K562 (cell line): ENCODE results near the gene HLA-DOA. TPM values are rescaled to one million over a fixed set of nuclear protein-coding genes. Genes with fewer than 3 reads are reported as not detected.

Experiments
- DMBX1 ChIP-seq: fragments of 250-450 bp; sonication (Bioruptor Pico); IDR thresholded peaks from 2 replicates; pipeline ENCODE4 v1.8.0; 2022; ENCODE audit warnings: inconsistent platforms, mild to moderate bottlenecking, moderate library complexity, borderline replicate concordance
- EWSR1 ChIP-seq: fragments of 450-650 bp; IDR thresholded peaks from 2 replicates; pipeline ENCODE4 v1.6.1; 2018; ENCODE audit warnings: borderline replicate concordance, mild to moderate bottlenecking, low read depth, moderate library complexity; ENCODE audit not compliant: partially characterized antibody
- HIVEP1 ChIP-seq: fragments of 250-450 bp; sonication (Bioruptor Pico); IDR thresholded peaks from 2 replicates; pipeline ENCODE4 v1.4.0; 2020; ENCODE audit warnings: mild to moderate bottlenecking
- MECOM ChIP-seq: fragments of 250-450 bp; sonication (Bioruptor Pico); IDR thresholded peaks from 2 replicates; pipeline ENCODE4 v1.8.0; 2022; ENCODE audit warnings: inconsistent platforms
- MYBL2 ChIP-seq, 2 experiments: fragments of 450-650 bp in 1 of 2; sonication (generic) in 1 of 2; formaldehyde crosslinking in 1 of 2; IDR thresholded peaks; 2 replicates each; pipeline versions ENCODE4 v1.6.1 to v1.8.1; 2017 to 2022; ENCODE audit warnings: borderline replicate concordance in 1 of 2, inconsistent platforms in 1 of 2, low read depth in 1 of 2, mild to moderate bottlenecking in 1 of 2, missing genetic modification reagents in 1 of 2, moderate library complexity in 1 of 2
- NFRKB ChIP-seq: fragments of 450-650 bp; IDR thresholded peaks from 2 replicates; pipeline ENCODE4 v1.6.1; 2016; ENCODE audit warnings: low read depth
- PBX2 ChIP-seq, 2 experiments: IDR thresholded peaks in 1 of 2; conservative IDR thresholded peaks in 1 of 2; 2 replicates each; pipeline ENCODE4 v1.6.1; 2016; ENCODE audit warnings: low read depth in 2 of 2, mild to moderate bottlenecking in 1 of 2, missing compliant biosample characterization in 1 of 2, missing genetic modification characterization in 1 of 2, moderate library complexity in 1 of 2
- RBM14 ChIP-seq: fragments of 200-400 bp; formaldehyde crosslinking; IDR thresholded peaks from 2 replicates; pipeline ENCODE4 v1.6.1; 2018; ENCODE audit warnings: low read depth, mild to moderate bottlenecking, low read length, moderate library complexity, borderline replicate concordance; ENCODE audit not compliant: insufficient read depth
- SAFB ChIP-seq: fragments of 200-400 bp; formaldehyde crosslinking; IDR thresholded peaks from 2 replicates; pipeline ENCODE4 v1.6.1; 2017; ENCODE audit warnings: low read depth, low read length, borderline replicate concordance
- SIN3A ChIP-seq, 2 experiments: fragments of 150-350 bp in 1 of 2; IDR thresholded peaks; 2 replicates each; pipeline ENCODE4 v1.6.1; 2011 to 2016; ENCODE audit warnings: borderline replicate concordance in 2 of 2, low read depth in 2 of 2, low read length in 2 of 2, mild to moderate bottlenecking in 2 of 2, moderate library complexity in 2 of 2; ENCODE audit not compliant: control insufficient read depth in 1 of 2
- polyA plus RNA-seq, 8 experiments: library from polyadenylated mRNA; depleted of rRNA in 4 of 8; stranded (reverse) in 5 of 8; unstranded in 3 of 8; fragments of >200 nt; fragmentation: Nextera tagmentation in 2 of 8; fragmentation: Illumina TruSeq in 1 of 8; extraction: Ambion mirVana in 2 of 8; extraction: Trizol in 1 of 8; gene quantifications; 2 replicates each; pipeline versions ENCODE4 v1.2.1 to v1.2.3, GENCODE V29; 2011 to 2014; ENCODE audit warnings: inconsistent platforms in 1 of 8, missing spikeins in 1 of 8
- total RNA-seq, 7 experiments: library from RNA; depleted of rRNA in 6 of 7; stranded (reverse); fragments of >200 nt in 6 of 7; fragmentation: Illumina TruSeq in 2 of 7; extraction: Trizol in 2 of 7; gene quantifications; 2 replicates each; pipeline versions ENCODE4 v1.2.1 to v1.2.3, GENCODE V29; 2011 to 2021; ENCODE audit warnings: low replicate concordance in 1 of 7
- TF ChIP-seq, protein P1 (sequence below): fragments of 450-650 bp; formaldehyde crosslinking; IDR thresholded peaks from 2 replicates; pipeline ENCODE4 v1.4.0; 2022; ENCODE audit warnings: missing genetic modification characterization
- TF ChIP-seq, protein P2 (sequence below), 3 experiments: fragments of 200-800 bp in 1 of 3; fragments of 250-450 bp in 1 of 3; fragments of 450-650 bp in 1 of 3; sonication (Bioruptor Pico) in 1 of 3; sonication (Bioruptor generic) in 1 of 3; formaldehyde crosslinking in 1 of 3; IDR thresholded peaks; 2 replicates each; pipeline versions ENCODE4 v1.6.1 to v1.8.0; 2016 to 2022; ENCODE audit warnings: mild to moderate bottlenecking in 2 of 3, missing genetic modification characterization in 2 of 3, missing compliant biosample characterization in 1 of 3, moderate library complexity in 1 of 3
- TF ChIP-seq, protein P3 (sequence below): sonication (generic); formaldehyde crosslinking; IDR thresholded peaks from 2 replicates; pipeline ENCODE4 v1.9.0; 2022; ENCODE audit warnings: mild to moderate bottlenecking, missing genetic modification reagents

Gene HLA-DOA
- total and polyA plus RNA-seq, 9 of the 15 experiments (the other 6 are each of a cell fraction or from before 2014, with no cell fraction given) = 0.07 TPM; not detected in 8

- TF ChIP-seq, protein P1, sequence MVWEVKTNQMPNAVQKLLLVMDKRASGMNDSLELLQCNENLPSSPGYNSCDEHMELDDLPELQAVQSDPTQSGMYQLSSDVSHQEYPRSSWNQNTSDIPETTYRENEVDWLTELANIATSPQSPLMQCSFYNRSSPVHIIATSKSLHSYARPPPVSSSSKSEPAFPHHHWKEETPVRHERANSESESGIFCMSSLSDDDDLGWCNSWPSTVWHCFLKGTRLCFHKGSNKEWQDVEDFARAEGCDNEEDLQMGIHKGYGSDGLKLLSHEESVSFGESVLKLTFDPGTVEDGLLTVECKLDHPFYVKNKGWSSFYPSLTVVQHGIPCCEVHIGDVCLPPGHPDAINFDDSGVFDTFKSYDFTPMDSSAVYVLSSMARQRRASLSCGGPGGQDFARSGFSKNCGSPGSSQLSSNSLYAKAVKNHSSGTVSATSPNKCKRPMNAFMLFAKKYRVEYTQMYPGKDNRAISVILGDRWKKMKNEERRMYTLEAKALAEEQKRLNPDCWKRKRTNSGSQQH (CRISPR knock-in tag) = no peak
- TF ChIP-seq EWSR1 = no peak
- TF ChIP-seq, protein P2, sequence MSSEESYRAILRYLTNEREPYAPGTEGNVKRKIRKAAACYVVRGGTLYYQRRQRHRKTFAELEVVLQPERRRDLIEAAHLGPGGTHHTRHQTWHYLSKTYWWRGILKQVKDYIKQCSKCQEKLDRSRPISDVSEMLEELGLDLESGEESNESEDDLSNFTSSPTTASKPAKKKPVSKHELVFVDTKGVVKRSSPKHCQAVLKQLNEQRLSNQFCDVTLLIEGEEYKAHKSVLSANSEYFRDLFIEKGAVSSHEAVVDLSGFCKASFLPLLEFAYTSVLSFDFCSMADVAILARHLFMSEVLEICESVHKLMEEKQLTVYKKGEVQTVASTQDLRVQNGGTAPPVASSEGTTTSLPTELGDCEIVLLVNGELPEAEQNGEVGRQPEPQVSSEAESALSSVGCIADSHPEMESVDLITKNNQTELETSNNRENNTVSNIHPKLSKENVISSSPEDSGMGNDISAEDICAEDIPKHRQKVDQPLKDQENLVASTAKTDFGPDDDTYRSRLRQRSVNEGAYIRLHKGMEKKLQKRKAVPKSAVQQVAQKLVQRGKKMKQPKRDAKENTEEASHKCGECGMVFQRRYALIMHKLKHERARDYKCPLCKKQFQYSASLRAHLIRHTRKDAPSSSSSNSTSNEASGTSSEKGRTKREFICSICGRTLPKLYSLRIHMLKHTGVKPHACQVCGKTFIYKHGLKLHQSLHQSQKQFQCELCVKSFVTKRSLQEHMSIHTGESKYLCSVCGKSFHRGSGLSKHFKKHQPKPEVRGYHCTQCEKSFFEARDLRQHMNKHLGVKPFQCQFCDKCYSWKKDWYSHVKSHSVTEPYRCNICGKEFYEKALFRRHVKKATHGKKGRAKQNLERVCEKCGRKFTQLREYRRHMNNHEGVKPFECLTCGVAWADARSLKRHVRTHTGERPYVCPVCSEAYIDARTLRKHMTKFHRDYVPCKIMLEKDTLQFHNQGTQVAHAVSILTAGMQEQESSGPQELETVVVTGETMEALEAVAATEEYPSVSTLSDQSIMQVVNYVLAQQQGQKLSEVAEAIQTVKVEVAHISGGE (CRISPR knock-in tag; IDR thresholded peaks at IDR 0.05) = no peak
- TF ChIP-seq SIN3A (IDR thresholded peaks at IDR 0.05; ENCODE audit: borderline replicate concordance in 2 of 2, control insufficient read depth in 1 of 2, low read depth in 2 of 2, low read length in 2 of 2) = peak; percentile 39 to 76; a peak in 2 of 4 replicates
- TF ChIP-seq PBX2 (CRISPR knock-in tag; IDR thresholded peaks at IDR 0.05; ENCODE audit: low read depth) = no peak
- TF ChIP-seq PBX2 (tag; conservative IDR thresholded peaks at IDR 0.05; ENCODE audit: low read depth) = no peak
- TF ChIP-seq MYBL2 (IDR thresholded peaks at IDR 0.05; ENCODE audit: low read depth) = no peak
- no peak for TF ChIP-seq MYBL2 (CRISPR knock-in tag; IDR thresholded peaks at IDR 0.05; ENCODE audit: borderline replicate concordance)
- TF ChIP-seq, protein P3, sequence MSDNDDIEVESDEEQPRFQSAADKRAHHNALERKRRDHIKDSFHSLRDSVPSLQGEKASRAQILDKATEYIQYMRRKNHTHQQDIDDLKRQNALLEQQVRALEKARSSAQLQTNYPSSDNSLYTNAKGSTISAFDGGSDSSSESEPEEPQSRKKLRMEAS (CRISPR knock-in tag) = peak; percentile 65; the same call in 1 of the 2 replicates
- TF ChIP-seq RBM14 = peak; percentile 92; the same call in 1 of the 2 replicates
- TF ChIP-seq DMBX1 = no peak
- TF ChIP-seq SAFB = 0 out of 2 replicates have a peak, but pooled peaks have one; percentile 53
- TF ChIP-seq HIVEP1 = no peak
- 0 out of 2 replicates have a peak, but pooled peaks have one; percentile 45 for TF ChIP-seq MECOM
- TF ChIP-seq NFRKB = peak; percentile 86
Measured at GRCh38 chr6:32972353-32973143, 36.8 kb downstream of the HLA-DOA start (continued).
